Globus pallidus (tissue), 1 donor: ENCODE results near the gene TMEM243.
"Not testable (repeated sequence)": the region's sequence is repeated elsewhere in the genome, so short reads cannot be mapped to it uniquely, and the experiment has no call there.

Experiments
- DNase-seq: peaks from one replicate; pipeline ENCODE4 v3.0.0-alpha.2; 2015; ENCODE audit warnings: low spot score

TMEM243 gene, protein sequence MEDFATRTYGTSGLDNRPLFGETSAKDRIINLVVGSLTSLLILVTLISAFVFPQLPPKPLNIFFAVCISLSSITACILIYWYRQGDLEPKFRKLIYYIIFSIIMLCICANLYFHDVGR

GRCh38 chr7:87219545-87220025, at the start of gene TMEM243:
Gene TMEM243, minus strand, starts transcription at chr7:87219732. Its CDS starts 229 bp downstream, at chr7:87219503.
- DNase-seq, result peak; percentile 66

DNA sequence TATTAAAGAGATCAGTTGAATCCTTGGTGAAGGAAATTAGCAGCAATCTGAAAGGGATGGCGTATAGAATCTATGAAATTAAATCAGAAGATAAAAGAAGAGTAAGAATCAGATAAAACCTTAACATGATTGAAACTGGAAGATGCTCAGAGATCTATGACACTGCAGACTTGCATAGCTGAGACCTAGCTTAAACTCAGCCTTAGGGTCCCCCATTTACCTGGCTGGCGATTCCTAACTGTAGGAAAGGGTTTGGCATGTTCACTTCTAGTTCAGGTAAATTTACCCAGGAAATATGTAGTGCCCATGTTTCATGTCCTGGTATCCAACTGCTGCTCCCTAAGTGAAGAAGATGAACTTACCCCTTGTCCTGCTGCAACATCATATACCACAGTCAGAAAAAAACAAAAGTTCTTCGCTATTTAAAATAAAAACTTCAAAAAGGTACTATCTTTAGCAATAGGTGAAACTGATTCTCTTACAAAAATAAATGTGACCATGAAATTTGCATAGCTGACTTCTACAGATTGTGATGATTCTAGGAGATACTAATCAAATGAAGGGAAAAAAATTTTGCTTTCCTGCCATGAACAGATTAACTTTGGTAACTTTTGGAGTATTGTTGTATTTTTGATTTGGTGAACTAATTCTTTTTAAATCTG, 47.8 kb upstream of the TMEM243 start:
- DNase-seq, result no peak

DNA sequence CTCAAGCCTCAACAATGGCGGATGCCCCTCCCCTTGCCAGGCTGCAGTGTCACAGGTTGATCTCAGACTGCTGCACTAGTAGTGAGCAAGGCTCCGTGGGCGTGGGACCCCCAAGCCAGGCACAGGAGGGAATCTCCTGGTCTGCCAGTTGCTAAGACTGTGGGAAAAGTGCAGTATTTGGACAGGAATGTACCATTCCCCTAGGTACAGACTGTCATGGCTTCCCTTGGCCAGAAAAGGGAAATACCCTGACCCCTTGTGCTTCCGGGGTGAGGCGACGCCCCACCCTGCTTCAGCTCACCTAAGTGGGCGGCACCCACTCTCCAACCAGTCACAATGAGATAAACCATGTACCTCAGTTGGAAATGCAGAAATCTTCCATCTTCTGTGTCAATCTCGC, 44.0 kb upstream of the TMEM243 start:
- DNase-seq, result no peak

- no peak for DNase-seq
Measured at GRCh38 chr7:87253589-87254087, 34.1 kb upstream of the TMEM243 start.

- not testable (repeated sequence) for DNase-seq
Measured at GRCh38 chr7:87245671-87246070, 26.1 kb upstream of the TMEM243 start.

GRCh38 chr7:87238464-87239051, 19.0 kb upstream of the TMEM243 start:
- not testable (repeated sequence) for DNase-seq

- no peak for DNase-seq
Measured at GRCh38 chr7:87234949-87235348, 15.4 kb upstream of the TMEM243 start.

GRCh38 chr7:87231711-87232110, 12.2 kb upstream of the TMEM243 start:
- peak; percentile 47 for DNase-seq

DNA sequence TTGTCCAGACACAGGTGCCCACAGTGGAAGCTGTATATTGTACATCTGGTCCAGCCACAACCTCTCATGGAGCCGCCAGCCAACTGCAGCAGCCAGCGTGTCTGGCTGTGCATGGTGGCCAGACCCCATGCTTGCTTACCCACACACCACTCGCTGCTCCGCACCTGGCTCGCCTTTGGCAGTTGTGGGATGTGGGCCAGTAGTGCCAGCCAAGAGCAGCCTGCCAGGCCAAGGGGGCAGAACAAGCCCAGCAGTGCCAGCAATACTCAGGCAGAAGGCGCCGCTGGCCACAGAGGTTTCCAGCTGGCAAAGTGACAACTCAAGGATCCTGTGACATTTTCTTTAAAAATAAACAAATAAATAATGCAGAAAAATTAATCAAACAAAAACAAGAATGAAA, 11.7 kb upstream of the TMEM243 start:
- DNase-seq, result peak; percentile 53

DNA sequence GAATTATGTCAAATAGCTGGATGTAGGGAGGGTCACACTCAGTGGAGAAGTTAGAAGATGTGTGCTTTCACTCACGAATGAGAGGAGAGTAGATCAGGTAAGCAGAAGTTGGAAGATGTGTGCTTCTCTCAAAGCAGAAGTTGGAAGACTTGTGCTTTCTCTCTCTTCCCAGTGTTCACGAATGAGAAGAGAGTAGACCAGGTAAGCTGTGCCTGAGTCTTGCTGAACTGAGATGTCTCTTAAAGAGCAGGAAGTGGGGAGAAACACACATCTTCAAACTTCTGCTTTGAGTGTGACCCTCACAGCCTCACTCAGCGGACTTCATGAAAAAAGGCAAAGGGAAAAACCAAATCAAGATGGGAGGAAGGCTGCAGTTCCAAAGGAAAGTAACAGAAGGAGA, 7.0 kb upstream of the TMEM243 start:
- no peak for DNase-seq

GRCh38 chr7:87225696-87226095, 6.2 kb upstream of the TMEM243 start:
- no peak for DNase-seq

DNA sequence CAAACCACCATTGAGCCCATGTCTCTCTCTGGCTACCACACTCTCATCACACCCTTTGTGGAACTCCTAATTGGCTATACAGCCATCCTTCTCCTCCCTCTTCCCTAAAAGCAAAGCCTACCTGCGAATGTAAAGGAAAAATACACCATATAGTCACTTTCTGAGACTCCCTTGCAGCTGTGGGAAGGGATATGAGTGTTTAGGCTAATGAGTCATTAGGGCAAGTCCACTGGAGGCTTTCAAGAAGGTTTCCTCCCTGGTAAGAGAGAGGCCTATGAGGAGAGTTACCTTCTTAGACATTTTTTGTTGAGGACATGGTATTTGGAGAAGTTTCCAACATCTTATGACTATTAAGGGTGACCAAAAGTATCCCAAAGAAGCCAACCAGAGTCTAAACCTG, 4.1 kb upstream of the TMEM243 start:
- no peak for DNase-seq

DNA sequence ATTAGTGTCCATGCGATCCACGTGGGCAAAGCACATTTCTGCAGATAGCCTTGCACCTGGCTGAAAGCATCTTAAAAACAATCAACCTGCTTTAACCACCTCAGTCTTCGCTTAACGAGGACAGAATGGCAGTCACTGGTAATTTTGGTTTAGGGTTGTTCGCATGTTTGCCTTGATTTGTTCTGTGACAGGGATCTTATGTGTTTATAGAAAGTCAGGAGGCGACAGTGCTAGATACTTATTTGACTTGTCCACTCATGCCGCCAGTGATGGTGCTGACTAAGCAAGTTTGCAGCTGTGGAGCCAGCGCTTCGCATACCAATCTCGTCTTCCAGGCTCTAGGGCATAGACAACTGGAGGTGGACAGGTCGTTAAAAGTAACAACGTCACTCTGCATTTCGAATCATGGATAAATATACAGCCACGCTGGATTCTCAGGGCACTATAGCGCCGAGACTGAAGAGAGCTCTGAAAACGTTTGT, 1.2 kb upstream of the TMEM243 start:
- peak; percentile 49 for DNase-seq

- peak; percentile 64 for DNase-seq
Measured at GRCh38 chr7:87220026-87220733, 648 bp upstream of the TMEM243 start.

- DNase-seq, result peak; percentile 53
Measured at GRCh38 chr7:87218796-87219544, 562 bp downstream of the TMEM243 start.

DNA sequence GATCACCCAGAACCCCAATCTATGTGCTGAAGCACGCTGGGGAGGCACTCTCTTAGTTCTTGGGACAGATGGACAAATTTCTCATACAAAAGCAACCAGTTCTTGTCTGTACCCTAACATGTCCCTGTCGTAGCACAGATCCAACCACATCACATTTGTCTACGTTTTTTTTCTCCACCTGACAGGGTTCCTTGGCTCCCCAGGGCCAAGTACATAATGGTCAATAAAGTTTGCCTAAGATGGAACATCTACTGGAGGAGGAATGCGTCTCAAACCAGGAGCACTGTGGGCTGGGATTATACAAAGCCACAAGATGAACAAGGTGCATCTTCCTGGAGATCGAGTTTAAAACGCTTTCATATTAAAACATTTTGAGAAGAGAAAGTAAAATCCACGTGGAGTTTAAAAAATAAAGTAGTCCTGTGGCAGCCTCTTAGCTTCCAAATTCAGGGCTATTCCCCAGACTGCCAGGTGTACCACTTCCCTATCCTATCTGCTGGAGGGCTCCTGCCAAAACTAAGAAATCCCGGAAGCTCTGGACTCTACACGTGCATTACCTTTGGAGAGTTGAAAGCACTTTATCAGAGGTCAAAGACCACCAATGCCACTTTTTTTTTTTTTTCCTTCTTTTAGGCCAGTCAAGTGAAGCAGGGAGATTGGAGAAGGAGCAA, 1.4 kb downstream of the TMEM243 start:
- DNase-seq, result no peak

DNA sequence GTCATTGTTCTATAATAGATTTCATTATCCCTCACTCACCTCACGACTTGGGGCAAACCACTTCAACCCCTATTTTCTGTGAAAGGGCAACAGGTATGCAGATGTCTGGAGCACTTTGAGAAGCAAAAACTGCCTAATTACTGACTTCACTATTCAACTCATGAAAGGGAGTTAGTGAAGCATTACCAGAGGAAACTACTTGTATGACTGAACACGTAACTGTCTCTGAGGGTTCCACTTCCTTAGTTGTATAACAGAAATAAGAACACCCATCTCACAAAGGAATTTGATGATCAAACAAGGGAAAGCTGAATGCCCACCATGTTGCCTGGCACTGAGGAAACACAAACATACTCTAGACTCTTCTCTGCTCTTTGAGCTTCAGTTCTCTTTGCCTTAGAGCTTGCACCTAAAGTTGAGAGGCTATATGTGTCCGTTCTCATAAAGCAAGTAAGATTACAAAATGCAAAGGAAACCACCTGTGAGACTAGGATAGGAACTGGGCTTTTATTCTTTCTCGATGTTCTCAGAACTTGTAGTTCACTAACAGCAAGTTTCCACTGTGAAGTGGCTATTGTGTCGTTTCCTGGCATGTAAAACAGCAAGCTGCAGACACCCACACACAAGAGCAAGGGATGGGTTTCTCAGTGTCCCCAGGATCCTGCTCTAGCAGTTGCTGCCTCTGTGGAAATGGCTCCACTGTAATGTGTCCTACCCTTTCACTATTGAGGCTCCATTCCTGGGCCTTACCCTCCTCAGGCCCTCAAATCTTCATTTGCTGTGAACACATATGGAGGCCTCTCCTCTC, 2.6 kb downstream of the TMEM243 start:
- peak; percentile 28 for DNase-seq

DNA sequence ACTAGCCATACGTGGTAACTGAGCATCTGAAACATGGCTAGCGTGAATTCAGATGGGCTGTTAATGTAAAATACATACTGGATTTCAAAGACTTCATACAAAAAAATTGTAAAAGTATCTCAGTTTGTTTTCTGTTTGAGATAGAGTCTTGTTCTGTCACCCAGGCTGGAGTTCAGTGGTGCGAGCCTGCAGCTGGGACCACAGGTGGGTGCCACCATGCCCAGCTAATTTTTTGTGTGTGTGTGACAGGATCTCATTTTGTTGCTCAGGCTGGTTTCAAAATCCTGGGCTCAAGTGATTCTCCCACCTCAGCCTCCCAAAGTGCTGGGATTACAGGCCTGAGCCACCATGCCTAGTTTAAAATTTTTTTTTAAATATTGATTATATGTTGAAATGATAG, 4.5 kb downstream of the TMEM243 start:
- no peak for DNase-seq

DNA sequence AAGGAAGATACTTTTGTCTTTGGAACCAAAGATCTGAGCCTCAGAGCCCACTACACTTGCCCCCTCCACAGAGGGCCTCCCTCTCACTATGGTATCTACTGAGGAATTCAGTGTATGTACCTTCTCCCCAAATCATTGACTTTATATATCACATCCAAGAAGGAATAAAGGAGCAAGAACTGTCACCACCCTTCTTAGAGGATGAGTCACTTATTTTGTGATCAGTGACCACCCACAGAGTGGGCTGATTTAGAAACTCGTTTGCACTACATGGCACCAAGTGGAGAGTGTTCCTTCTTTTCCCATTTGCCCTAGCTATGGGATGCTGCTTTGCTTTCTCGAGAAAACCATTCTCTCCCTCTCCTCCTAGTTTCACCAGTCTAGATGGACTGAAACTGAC, 5.7 kb downstream of the TMEM243 start:
- DNase-seq, result no peak

DNA sequence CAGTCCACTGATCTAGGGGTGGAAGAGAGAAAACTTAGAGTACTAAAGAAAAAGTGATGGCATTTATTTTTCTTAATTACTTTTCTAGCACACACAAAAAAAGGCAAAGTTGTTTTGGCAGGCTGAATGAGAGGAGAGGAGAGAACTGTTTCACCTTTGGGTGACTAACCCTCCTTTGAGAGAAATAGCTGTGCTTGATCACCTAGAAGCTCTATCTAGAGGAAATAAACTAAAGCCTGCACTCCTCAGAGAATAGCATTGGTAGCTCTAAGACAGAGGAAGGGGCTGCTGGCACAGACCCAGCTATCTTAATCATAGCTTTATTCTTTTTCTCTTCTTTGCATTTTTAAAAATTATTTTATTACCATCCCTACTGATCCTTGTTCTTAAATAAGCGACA, 6.3 kb downstream of the TMEM243 start:
- DNase-seq, result no peak
